B cell (primary cell): ENCODE data around the gene ALG1.
"Not testable (repeated sequence)": the region's sequence is repeated elsewhere in the genome, so short reads cannot be mapped to it uniquely, and the experiment has no call there.

Source experiments
- CTCF ChIP-seq: fragments of 200-600 bp; IDR thresholded peaks from one replicate; pipeline ENCODE4 v1.8.0; 2022; ENCODE audit warnings: antibody characterized with exemption, mild to moderate bottlenecking
- EZH2 ChIP-seq: IDR thresholded peaks from 2 replicates; pipeline ENCODE4 v1.6.1; 2012; ENCODE audit warnings: borderline replicate concordance, low read depth, mild to moderate bottlenecking, moderate library complexity, low read length; ENCODE audit not compliant: insufficient read depth, poor library complexity, severe bottlenecking

GRCh38 chr16:5093746-5094145, 22.1 kb downstream of the ALG1 start:
- not testable (repeated sequence) for TF ChIP-seq CTCF, EZH2
